Activated B cell treated with CpG ODN at 0.5 μM for 24 hours (primary cell): Measurements from ENCODE around the gene TBXA2R. TPM values are rescaled to one million over a fixed set of nuclear protein-coding genes. Genes with fewer than 3 reads are reported as not detected.

Experiments
- ATAC-seq: fragments of 200-7000 bp; cut with Tn5 transposase; one replicate; pipeline ENCODE4 v1.10.0; 2021; ENCODE audit warnings: low read depth, mild to moderate bottlenecking, moderate library complexity
- CTCF ChIA-PET: fragments of 350-600 bp; sonication (Branson Sonifier 250); formaldehyde crosslinking; loops from one replicate; lab custom pipeline; 2021; ENCODE audit warnings: antibody characterized with exemption; lab: Charles Lee
- POLR2A ChIA-PET: fragments of 350-600 bp; sonication (Branson Sonifier 250); formaldehyde crosslinking; loops from one replicate; lab custom pipeline; 2021; ENCODE audit warnings: antibody characterized with exemption; lab: Charles Lee
- DNase-seq: peaks from one replicate; pipeline ENCODE4 v3.0.0; 2022
- H3K27ac Mint-ChIP-seq: one replicate; pipeline ENCODE4 v1.8.0; 2020; ENCODE audit warnings: mixed read lengths
- H3K27me3 Mint-ChIP-seq: one replicate; pipeline ENCODE4 v1.8.0; 2021; ENCODE audit warnings: mixed read lengths
- H3K36me3 Mint-ChIP-seq: one replicate; pipeline ENCODE4 v1.8.0; 2021; ENCODE audit warnings: low read depth, mixed read lengths
- H3K4me1 Mint-ChIP-seq: one replicate; pipeline ENCODE4 v1.8.0; 2021; ENCODE audit warnings: mixed read lengths
- H3K4me3 Mint-ChIP-seq: one replicate; pipeline ENCODE4 v1.8.0; 2020; ENCODE audit warnings: mild to moderate bottlenecking, mixed read lengths
- H3K9me3 Mint-ChIP-seq: one replicate; pipeline ENCODE4 v1.8.0; 2020; ENCODE audit warnings: mixed read lengths
- intact Hi-C: fragments of 100-400 bp; cut with micrococcal nuclease; formaldehyde crosslinking; loops from one replicate; pipeline ENCODE4 v1.15.1; 2024
- total RNA-seq: library from RNA; stranded (reverse); gene quantifications from 2 replicates; pipeline ENCODE4 v1.2.3, GENCODE V29; 2022
- TF ChIP-seq, protein P1 (sequence below): fragments of 200-600 bp; IDR thresholded peaks from one replicate; pipeline ENCODE4 v1.8.0; 2022; ENCODE audit warnings: antibody characterized with exemption, mild to moderate bottlenecking

Gene TBXA2R
- total RNA-seq, 1 donor from 2014 or later: 0.47 TPM

DNA sequence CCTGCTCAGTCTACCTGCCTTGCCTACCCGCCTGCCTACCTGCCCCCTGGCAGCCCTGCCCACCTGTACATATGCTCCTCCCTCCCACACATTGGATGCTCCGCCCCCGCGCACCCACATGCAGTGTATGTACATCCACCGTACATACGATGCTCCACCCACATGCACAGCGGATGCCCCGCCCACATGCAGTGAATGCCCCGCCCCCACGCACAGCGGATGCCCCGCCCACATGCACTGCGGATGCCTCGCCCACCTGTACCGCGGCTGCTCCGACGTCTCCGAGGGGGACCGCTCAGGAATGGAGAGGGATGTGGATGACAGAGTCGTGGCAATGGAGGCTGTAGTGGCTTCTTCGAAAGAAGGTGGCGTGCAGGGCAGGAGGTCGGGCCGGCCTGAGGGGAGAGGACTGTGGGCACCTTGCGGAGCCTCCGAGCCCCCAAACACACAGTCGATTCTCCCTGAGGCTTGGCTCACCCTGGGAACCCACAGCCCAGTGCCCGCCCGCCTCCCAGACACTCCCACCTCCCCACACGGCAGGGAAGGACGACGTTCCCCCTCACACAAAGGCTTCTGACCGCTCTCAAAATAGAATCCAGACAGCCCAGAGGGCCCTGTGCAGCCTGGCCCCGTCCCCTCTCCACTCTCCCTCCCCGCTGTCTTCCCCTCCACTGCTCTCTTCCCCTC is 36.5 kb upstream of the TBXA2R start:
- intact Hi-C loops: no loop called here
- Mint-ChIP-seq H3K4me3 (no peak overlapping the region), H3K27ac (no peak overlapping the region), H3K36me3 (peaks cover 46% of the 10 kb centered on the region), H3K27me3 (no peaks in the 10 kb centered on the region), H3K9me3 (no peaks in the 10 kb centered on the region), H3K4me1 (no peaks in the 10 kb centered on the region)
- TF ChIP-seq, protein P1, sequence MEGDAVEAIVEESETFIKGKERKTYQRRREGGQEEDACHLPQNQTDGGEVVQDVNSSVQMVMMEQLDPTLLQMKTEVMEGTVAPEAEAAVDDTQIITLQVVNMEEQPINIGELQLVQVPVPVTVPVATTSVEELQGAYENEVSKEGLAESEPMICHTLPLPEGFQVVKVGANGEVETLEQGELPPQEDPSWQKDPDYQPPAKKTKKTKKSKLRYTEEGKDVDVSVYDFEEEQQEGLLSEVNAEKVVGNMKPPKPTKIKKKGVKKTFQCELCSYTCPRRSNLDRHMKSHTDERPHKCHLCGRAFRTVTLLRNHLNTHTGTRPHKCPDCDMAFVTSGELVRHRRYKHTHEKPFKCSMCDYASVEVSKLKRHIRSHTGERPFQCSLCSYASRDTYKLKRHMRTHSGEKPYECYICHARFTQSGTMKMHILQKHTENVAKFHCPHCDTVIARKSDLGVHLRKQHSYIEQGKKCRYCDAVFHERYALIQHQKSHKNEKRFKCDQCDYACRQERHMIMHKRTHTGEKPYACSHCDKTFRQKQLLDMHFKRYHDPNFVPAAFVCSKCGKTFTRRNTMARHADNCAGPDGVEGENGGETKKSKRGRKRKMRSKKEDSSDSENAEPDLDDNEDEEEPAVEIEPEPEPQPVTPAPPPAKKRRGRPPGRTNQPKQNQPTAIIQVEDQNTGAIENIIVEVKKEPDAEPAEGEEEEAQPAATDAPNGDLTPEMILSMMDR: no peak
- POLR2A ChIA-PET: no interaction called here
- DNase-seq (no peak), ATAC-seq (peak; percentile 14)
- CTCF ChIA-PET: no interaction called here

DNA sequence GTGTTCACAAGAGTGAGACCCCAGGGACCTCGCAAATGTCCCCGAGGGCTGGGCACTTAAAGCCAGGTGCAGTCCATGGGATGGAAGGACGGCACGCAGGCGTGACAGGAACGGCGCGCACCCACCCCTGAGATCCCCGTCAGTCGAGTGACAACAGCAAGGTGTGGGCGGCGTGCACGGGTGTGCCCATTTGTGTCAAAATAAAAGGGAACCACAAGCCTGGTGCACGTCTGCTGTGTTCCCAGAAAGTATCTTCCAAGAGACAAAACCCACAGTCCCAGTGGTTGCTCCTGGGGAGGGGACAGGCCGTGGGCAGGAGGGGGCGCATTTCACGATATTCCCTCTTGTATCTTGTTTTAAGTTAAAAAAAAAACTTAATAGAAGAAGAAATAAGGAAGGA is 35.6 kb upstream of the TBXA2R start:
- TF ChIP-seq, protein P1: no peak
- H3K36me3 Mint-ChIP-seq: peaks cover 46% of the 10 kb centered on the region
- H3K27ac Mint-ChIP-seq: no peak overlapping the region
- CTCF ChIA-PET: no interaction called here
- H3K4me1 Mint-ChIP-seq: no peaks in the 10 kb centered on the region
- no peaks in the 10 kb centered on the region for H3K27me3 Mint-ChIP-seq
- POLR2A ChIA-PET: no interaction called here
- no peak overlapping the region for H3K4me3 Mint-ChIP-seq
- ATAC-seq: no peak
- intact Hi-C loops: no loop called here
- DNase-seq: no peak
- H3K9me3 Mint-ChIP-seq: no peaks in the 10 kb centered on the region

DNA sequence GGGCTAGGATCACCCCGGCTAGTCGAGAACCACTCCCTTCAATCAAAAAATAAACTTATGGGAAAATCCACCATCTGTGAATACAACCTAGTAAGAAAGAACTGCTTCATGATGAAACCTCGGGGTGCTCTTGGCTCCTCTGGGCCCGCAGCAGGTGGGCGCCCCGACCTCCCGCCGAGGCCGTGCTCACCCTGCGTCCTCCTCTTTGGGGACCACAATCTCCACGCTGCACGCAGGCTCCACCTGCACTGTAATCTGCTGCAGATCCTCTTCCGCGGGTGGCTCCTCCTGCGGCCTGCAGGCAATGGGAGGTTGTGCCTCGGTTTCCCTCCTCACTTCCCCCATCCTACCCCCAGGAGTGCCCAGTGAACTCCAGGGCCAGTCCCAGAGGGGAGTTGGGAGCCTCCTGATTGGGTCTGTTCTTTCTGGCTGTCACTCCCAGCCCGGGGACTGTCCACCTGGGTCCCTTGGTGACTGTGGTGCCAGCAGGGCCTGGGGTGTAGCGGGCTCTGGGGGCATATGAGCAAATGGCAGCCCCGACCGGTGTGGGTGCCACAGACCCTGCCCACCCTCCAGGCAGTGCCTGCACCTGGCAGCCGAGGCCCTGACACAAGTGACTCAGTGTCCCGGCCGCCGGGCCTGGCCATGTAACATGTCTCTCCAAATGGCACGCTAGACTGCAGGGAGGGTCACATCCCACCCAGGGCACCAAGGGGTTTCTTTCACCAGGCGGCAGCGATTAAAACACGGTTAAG is 35.0 kb upstream of the TBXA2R start:
- Mint-ChIP-seq H3K27me3 (no peaks in the 10 kb centered on the region), H3K27ac (no peak overlapping the region), H3K4me3 (no peak overlapping the region), H3K9me3 (no peaks in the 10 kb centered on the region), H3K36me3 (peaks cover 46% of the 10 kb centered on the region), H3K4me1 (no peaks in the 10 kb centered on the region)
- intact Hi-C loops: no loop called here
- no peak for ATAC-seq
- no peak for DNase-seq
- CTCF ChIA-PET: no interaction called here
- POLR2A ChIA-PET: no interaction called here
- TF ChIP-seq, protein P1: no peak

DNA sequence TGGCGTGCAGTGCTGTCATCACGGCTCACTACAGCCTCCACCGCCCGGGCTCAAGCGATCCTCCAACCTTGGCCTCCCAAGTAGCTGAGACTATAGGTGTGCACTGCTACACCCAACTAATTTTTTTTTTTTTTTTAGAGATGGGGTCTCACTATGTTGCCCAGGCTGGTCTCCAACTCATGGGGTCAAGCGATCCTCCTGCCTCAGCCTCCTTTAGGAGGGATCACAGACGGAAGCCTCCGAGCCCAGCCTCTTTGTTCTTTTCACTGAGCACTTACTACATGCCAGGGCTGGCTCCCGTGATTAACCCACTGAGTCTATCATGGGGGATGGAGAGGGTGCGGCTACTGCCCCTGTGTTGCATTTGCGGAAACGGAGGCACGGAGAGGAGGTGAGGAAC is 32.8 kb upstream of the TBXA2R start:
- DNase-seq (no peak), ATAC-seq (no peak)
- POLR2A ChIA-PET: interaction anchor here (0.6 kb wide), 1 partner anchor 1190 kb away, joined by 5 read pairs; no protein-coding TSS in a partner anchor
- H3K27me3 Mint-ChIP-seq: no peaks in the 10 kb centered on the region
- intact Hi-C loops: no loop called here
- no peaks in the 10 kb centered on the region for H3K9me3 Mint-ChIP-seq
- peaks cover 34% of the 10 kb centered on the region for H3K36me3 Mint-ChIP-seq
- TF ChIP-seq, protein P1: no peak
- H3K4me1 Mint-ChIP-seq: no peaks in the 10 kb centered on the region
- CTCF ChIA-PET: no interaction called here
- no peak overlapping the region for H3K4me3 Mint-ChIP-seq
- H3K27ac Mint-ChIP-seq: no peak overlapping the region
